GM21737 (cell line): ENCODE measurements around the gene THTPA.
"Not testable (repeated sequence)": the region's sequence is repeated elsewhere in the genome, so short reads cannot be mapped to it uniquely, and the experiment has no call there.

Experiments used
- ATAC-seq: cut with Tn5 transposase; IDR thresholded peaks from one replicate; pipeline ENCODE4 v1.9.1; 2021; ENCODE audit warnings: mild to moderate bottlenecking, moderate library complexity; ENCODE audit not compliant: unreplicated experiment

The THTPA gene

GRCh38 chr14:23582906-23583760 is 27.1 kb downstream of the THTPA start:
- no peak for ATAC-seq

GRCh38 chr14:23583761-23584526 is 27.9 kb downstream of the THTPA start:
- ATAC-seq, result not testable (repeated sequence)

- not testable (repeated sequence) for ATAC-seq
These were observed 28.6 kb downstream of the THTPA start for GRCh38 chr14:23584527-23585203.

DNA sequence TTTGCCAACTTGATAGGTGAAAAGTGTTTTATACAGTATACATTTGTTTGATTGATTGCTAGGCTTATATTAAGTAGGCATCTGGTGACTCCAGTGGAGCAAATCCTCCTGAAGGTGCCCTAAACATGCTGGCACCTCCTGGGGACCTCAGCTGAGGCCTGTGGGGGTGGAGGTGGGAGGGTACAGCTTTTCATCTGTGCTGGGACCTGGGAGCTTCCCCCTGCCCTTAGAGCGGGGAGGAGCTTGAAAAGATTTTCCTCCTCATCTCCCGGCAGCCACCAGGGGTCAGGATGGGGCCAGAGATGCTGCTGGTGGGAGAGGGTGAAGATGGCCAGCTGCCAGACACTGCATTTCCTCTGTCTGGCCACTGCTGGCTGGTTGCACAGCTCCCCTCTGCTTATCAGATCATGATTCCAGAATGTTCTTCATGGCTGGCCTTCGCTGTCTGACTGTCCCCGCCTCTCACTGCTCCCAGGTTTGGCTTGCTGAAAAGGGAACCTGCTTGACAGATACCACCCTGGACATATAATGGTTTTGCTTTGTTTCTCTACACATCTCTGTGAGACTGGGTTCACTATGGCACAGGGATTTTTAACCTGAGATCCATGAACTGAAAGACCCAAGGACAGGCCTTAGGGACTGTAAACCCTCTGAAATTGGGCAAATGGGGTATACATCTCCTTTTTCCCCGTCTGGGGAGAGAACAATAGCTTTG is 33.0 kb downstream of the THTPA start:
- ATAC-seq, result peak; percentile 99

- ATAC-seq, result no peak
These were observed 33.5 kb downstream of the THTPA start for GRCh38 chr14:23589606-23590005.

- no peak for ATAC-seq
These were observed 34.1 kb downstream of the THTPA start for GRCh38 chr14:23590198-23590597.

- not testable (repeated sequence) for ATAC-seq
These were observed 38.1 kb downstream of the THTPA start for GRCh38 chr14:23594191-23594590.

DNA sequence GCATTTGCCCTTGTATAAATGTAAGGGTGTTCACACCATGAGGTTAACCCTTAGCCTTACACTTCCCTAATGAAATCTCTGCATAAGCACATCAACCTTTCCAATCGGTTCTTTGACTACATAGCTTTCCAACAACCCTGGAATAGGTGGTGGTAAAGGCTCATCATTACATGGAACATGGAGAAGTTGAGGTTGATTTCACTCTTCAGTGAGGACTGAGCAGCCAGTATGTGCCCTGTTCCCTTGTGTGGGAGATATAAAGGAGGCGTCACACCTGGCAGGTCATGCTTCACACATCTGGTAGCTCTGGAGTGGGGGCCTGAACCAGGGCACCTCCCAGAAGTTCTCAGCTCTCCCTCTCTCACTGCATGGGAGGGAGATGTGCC is 44.2 kb downstream of the THTPA start:
- no peak for ATAC-seq

- no peak for ATAC-seq
These were observed 44.7 kb downstream of the THTPA start for GRCh38 chr14:23600806-23601205.

- no peak for ATAC-seq
These were observed 45.4 kb downstream of the THTPA start for GRCh38 chr14:23601424-23601823.

DNA sequence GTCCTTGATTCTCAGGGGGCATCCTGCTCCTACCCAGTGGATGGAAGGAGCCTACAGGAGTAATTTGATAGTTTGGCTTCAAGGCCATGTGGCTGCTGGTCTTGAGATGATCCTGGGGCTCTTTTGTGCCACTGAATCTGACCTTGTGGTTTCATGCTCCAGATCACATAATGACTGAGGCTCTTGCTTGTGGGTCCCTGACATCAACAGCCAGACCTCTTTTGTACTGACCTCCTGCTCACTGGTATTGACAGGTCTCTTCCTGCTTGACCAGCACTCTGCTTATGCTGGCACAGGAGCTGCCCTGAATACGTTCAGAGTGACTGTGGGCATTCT is 45.7 kb downstream of the THTPA start:
- no peak for ATAC-seq

DNA sequence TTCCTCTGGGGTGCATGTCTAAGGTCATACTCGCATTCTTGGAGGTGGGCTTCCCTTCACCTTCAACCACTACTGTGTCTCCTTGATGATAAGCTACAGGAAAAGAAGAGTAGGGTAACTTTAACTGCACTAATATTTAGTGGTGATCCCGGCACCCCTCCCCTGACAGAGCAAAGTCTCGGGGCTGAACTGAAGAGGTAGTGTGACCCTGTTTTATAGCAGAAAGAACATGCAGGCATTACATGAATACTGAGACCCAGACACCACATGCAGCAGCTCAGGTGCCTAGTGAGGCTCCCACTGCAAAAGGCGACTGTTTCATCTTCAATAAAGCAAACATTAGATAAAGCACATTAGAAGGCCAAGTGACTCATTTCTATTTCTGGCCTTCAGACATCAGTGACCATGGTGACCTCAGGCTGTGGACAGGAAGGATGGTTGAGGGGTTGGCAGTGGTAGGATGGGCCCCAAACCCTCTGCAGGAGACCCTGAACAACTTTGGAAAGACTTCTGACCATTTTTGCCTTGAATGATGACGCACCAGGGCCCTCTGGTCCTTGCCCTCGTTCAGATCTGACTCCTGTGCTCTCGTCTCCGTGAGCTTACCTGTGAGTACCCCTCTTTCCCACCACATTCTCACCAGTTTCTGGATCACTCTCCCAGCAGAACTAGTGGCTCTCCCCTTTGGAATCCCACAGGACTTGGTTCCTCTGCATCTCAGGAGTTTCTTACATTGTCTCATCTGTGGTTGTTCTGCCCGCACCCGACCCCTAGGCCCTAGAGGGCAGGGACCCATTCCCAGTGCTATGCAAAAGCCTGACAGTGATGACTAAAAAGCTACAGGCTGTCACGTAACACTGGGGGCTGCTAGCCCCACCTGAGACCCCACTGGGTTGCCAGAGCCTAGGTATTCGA is 46.4 kb downstream of the THTPA start:
- ATAC-seq, result no peak

DNA sequence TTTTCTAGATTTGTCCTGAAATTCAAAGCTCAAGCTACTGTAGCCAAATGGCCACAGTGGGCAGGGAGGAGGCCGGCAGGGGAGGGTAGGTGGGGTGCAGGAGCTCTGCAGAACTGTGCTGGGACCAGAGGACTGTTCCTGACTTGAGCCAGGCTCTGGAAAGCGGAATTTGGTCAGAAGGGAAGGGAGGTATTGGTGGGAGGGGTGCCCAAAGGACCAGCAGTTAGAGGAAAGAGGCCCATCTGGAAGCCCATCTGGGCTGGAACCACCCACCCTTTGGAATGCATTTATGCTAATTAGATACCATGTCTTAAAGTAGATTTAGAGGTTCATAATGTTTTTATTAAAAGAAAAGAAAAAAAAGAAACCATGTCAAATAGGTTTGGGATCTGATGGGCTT is 47.0 kb downstream of the THTPA start:
- ATAC-seq, result no peak

DNA sequence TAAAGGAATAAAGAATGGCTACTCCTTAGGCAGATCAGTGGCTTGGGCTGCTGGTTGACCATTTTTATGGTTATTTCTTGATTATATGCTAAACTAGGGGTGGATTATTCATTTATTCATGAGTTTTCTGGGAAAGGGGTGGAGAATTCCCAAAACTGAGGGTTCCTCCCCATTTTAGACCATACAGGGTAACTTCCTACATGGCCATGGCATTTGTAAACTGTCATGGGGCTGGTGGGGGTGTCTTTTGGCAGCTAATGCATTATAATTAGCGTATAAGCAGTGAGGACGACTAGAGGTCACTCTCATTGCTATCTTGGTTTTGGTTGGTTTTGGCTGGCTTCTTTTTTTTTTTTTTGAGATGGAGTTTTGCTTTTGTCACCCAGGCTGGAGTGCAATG is 48.1 kb downstream of the THTPA start:
- ATAC-seq, result no peak

DNA sequence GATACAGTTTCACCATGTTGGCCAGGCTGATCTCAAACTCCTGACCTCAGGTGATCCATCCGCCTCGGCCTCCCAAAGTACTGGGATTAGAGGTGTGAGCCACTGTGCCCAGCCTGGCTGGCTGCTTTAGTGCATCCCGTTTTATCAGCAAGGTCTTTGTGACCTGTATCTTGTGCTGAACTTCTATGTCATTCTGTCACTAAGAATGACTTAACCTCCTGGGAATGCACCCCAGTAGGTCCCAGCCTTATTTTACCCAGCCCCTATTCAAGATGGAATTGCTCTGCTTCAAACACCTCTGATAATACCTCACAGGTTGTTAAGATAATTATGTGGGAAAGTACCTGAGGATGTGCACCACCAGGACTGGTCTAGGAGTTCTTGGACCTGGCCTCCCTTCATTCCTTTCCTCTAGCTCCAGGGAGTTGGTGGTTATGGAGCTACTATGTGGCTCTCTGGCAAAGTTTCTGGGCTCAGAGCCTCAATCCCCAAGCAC is 48.7 kb downstream of the THTPA start:
- ATAC-seq, result no peak

- peak; percentile 73 for ATAC-seq
These were observed 50.0 kb downstream of the THTPA start for GRCh38 chr14:23605931-23606585.

DNA sequence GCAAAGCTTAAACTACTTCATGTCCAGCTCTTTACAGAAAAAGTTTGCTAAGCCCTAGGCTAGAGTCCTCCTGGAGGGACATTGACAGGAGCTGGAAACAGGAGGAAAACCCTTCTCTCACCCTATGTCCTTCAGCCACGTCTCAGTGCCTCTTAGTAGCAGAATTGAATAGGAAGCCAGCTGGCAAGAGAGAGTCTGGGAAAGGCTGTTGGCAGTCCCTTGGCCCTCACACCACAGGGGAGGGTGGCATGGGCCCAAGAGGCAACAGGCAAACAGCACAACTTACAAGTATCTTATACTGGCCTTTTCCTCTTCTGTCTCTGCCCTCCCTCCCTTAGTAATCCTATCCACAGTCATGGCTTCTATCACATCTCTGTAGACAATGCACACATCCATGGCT is 52.4 kb downstream of the THTPA start:
- ATAC-seq, result no peak

GRCh38 chr14:23609001-23609400 is 52.9 kb downstream of the THTPA start:
- no peak for ATAC-seq

DNA sequence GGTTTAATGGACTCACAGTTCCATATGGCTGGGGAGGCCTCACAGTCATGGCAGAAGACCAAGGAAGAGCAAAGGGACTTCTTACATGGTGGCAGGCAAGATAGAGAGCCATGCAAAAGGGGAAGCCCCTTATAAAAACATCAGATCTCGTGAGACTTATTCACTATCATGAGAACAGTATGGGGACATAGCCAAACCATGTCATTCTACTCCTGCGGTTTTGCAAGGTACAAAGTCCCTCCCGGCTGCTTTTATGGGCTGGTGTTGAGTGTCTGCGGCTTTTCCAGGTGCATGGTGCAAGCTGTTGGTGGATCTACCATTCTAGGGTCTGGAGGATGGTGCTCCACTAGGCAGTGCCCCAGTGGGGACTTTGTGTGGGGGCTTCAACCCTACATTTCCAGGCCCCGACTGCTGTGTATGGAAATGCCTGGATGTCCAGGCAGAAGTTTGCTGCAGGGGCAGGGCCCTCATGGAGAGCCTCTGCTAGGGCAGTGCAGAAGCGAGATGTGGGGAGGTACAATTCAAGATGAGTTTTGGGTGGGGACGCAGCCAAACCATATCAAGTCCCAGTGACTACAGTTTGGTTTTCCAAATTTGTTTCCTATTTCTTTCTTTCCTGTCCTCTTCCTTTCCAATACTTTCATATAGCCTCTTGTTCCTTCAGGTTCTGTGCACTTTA is 53.5 kb downstream of the THTPA start:
- not testable (repeated sequence) for ATAC-seq
